VCaP (cell line): ENCODE measurements around the gene DAP.
"Not testable (repeated sequence)": the region's sequence is repeated elsewhere in the genome, so short reads cannot be mapped to it uniquely, and the experiment has no call there.

Source experiments
- H3K27ac ChIP-seq: fragments of 450-650 bp; 2 replicates; pipeline ENCODE4 v1.5.1; 2017
- CTCF ChIP-seq: fragments of 450-650 bp; conservative IDR thresholded peaks from 2 replicates; pipeline ENCODE4 v1.5.1; 2017; ENCODE audit warnings: mild to moderate bottlenecking, moderate library complexity

Gene DAP

GRCh38 chr5:10644192-10644591, 116.8 kb downstream of the DAP start:
- no peak overlapping the region for H3K27ac ChIP-seq
- no peak for TF ChIP-seq CTCF

DNA sequence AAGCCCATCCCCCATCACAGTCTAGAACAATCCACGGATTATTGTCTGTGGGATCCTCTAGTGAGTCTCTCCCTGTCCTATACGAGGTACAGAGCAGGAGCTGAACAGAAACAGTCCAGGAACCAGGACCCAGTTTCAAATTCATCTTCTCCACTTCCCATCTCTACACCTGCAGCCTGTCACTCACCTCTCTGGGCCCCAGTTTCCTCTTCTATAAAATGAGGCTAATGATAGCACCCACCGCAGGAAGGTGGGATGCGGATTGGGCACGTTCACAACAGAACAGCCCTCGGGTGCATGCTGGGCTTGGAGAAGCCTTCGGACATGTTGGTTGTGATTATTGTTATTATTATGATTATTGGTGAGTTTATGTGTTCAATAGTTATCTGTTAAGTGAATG, 118.7 kb downstream of the DAP start:
- H3K27ac ChIP-seq, result no peak overlapping the region
- no peak for TF ChIP-seq CTCF

DNA sequence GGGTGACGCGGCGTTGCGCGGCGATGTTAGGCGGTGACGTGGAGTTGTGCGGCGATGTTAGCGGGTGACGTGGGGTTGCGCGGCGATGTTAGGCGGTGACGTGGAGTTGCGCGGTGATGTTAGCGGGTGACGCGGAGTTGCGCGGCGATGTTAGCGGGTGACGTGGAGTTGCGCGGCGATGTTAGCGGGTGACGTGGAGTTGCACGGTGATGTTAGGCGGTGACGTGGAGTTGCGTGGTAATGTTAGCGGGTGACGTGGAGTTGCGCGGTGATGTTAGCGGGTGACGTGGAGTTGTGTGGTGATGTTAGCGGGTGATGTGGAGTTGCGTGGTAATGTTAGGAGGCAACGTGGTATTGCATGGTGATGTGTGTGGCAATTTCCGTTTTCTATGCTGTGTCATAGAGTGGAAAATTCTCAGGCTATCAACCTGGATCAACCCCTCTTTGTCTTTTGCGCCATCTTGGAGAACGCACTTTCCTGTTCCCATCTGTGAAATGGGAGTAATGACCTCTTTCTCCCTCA, 121.1 kb downstream of the DAP start:
- no peak for TF ChIP-seq CTCF
- no peak overlapping the region for H3K27ac ChIP-seq

DNA sequence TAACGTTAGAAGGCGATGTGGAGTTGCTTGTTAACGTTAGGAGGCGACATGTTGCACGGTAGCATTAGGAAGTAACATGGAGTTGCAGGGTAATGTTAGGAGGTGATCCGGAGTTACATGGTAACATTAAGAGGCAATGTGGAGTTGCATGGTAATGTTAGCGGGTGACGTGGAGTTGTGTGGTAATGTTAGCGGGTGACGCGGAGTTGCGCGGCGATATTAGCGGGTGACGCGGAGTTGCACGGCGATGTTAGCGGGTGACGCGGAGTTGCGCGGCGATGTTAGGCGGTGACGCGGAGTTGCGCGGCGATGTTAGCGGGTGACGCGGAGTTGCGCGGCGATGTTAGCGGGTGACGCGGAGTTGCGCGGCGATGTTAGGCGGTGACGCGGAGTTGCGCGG, 122.3 kb downstream of the DAP start:
- H3K27ac ChIP-seq, result not testable (repeated sequence)

- TF ChIP-seq CTCF, result no peak
- H3K27ac ChIP-seq, result no peak overlapping the region
These were observed 123.1 kb downstream of the DAP start for GRCh38 chr5:10637944-10638343.

- no peak overlapping the region for H3K27ac ChIP-seq
- no peak for TF ChIP-seq CTCF
These were observed 124.5 kb downstream of the DAP start for GRCh38 chr5:10636363-10637142.

GRCh38 chr5:10635867-10636350, 125.1 kb downstream of the DAP start:
- no peak overlapping the region for H3K27ac ChIP-seq
- no peak for TF ChIP-seq CTCF

DNA sequence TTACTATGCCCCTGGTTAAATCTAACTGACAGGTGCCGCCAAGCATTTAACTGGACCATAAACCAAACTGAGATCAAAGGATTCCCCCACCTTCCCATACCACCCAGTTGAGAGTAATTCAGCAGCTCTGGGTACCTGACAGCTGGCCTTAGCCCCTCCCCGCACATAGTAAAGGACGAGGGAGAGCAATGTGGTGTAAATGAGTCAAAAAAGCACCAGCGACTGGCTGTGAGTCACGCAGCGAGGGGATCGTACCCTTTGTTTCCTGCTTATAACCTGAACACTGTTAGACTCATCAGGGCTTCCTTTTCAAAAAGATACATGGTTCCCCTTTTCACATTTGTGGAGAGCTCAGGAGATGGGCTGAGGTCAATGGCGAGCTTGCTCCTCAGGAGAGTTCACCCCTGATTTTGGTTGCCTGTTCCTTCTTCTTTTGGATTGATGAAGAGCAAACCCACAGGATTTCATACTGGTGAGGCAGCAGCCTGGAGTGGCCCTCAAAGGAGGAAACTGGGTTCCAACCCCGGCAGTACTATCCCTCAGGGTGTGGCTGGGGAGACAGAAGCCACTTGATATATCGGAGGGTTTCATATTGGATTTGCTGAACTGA, 125.7 kb downstream of the DAP start:
- no peak for TF ChIP-seq CTCF
- H3K27ac ChIP-seq, result no peak overlapping the region
